ENCODE measurements around the gene KRT6C.

KRT6C gene

DNA sequence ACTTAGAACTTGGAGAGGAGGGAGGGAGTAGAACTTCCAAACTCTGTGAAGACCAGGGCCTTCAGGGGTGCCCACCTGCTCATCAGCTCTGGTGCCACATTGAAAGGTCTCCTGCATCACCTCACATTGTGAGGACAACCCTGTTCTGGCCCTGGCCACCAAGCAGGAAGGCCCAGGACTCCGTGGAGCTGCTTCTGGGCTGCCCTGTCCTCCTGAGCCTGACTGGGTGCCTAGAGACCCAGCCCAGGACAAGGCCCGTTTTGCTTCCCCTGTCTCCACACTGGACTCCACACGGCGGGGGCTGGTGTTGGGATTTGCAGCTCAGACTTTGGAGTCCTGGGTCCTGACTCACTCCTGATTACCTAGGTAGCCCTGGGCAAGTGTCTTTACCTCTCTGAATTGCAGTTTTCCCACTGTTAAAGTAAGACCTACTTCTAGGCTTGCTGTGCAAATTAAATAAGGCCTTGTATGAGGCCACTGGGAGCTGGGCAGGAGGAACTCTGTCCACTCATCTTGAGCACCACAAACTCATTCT lies 55.0 kb downstream of the KRT6C start:
- TF ChIP-seq, protein P1, sequence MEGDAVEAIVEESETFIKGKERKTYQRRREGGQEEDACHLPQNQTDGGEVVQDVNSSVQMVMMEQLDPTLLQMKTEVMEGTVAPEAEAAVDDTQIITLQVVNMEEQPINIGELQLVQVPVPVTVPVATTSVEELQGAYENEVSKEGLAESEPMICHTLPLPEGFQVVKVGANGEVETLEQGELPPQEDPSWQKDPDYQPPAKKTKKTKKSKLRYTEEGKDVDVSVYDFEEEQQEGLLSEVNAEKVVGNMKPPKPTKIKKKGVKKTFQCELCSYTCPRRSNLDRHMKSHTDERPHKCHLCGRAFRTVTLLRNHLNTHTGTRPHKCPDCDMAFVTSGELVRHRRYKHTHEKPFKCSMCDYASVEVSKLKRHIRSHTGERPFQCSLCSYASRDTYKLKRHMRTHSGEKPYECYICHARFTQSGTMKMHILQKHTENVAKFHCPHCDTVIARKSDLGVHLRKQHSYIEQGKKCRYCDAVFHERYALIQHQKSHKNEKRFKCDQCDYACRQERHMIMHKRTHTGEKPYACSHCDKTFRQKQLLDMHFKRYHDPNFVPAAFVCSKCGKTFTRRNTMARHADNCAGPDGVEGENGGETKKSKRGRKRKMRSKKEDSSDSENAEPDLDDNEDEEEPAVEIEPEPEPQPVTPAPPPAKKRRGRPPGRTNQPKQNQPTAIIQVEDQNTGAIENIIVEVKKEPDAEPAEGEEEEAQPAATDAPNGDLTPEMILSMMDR (IDR thresholded peaks at IDR 0.05), result no peak
- Histone ChIP-seq H3K9me3 (no peaks in the 10 kb centered on the region), H3K36me3 (no peaks in the 10 kb centered on the region), H3K4me3 (ENCODE audit: low read depth in 1 of 2, low read length in 1 of 2) (no peak overlapping the region), H3K27ac (no peak overlapping the region), H3K27me3 (peaks cover 24% of the 10 kb centered on the region), H3K4me1 (ENCODE audit: control insufficient read depth in 1 of 2, insufficient read depth in 1 of 2, low read depth in 1 of 2, low read length in 1 of 2) (no peaks in the 10 kb centered on the region)
